Skeletal muscle tissue (tissue), 4 donors: Measurements from ENCODE around the gene KDELR3. TPM values are rescaled to one million over a fixed set of nuclear protein-coding genes. Genes with fewer than 3 reads are reported as not detected.

Experiments
- H3K27ac ChIP-seq: one replicate; pipeline ENCODE4 v1.7.0; 2013; ENCODE audit warnings: mild to moderate bottlenecking, low read depth, low read length, inconsistent platforms
- H3K27me3 ChIP-seq, 3 donors: one replicate each; pipeline ENCODE4 v1.7.0; 2013; ENCODE audit warnings: low read length in 3 of 3; ENCODE audit not compliant: control insufficient read depth in 3 of 3, insufficient read depth in 3 of 3
- H3K36me3 ChIP-seq, 3 donors: one replicate each; pipeline ENCODE4 v1.7.0; 2013; ENCODE audit warnings: low read length in 3 of 3; ENCODE audit not compliant: control insufficient read depth in 3 of 3, insufficient read depth in 3 of 3
- H3K4me1 ChIP-seq, 3 donors: one replicate each; pipeline ENCODE4 v1.7.0; 2013; ENCODE audit warnings: low read length in 3 of 3, mild to moderate bottlenecking in 3 of 3; ENCODE audit not compliant: control insufficient read depth in 3 of 3, insufficient read depth in 3 of 3
- H3K4me3 ChIP-seq, 3 donors: one replicate each; pipeline ENCODE4 v1.7.0; 2013; ENCODE audit warnings: low read length in 3 of 3
- H3K9ac ChIP-seq, 3 donors: one replicate each; pipeline ENCODE4 v1.7.0; 2013; ENCODE audit warnings: low read length in 3 of 3, mild to moderate bottlenecking in 3 of 3, moderate library complexity in 2 of 3, low read depth in 1 of 3
- H3K9me3 ChIP-seq, 3 donors: one replicate each; pipeline ENCODE4 v1.7.0; 2013; ENCODE audit warnings: low read length in 3 of 3; ENCODE audit not compliant: control insufficient read depth in 3 of 3
- total RNA-seq: library from RNA; depleted of rRNA; stranded (reverse); fragments of >200 nt; gene quantifications from one replicate; pipeline ENCODE4 v1.2.3, GENCODE V29; 2014
- donor health status: Osteomylitis.

KDELR3 gene
- total RNA-seq, 1 donor from 2014 or later: 32.9 TPM

DNA sequence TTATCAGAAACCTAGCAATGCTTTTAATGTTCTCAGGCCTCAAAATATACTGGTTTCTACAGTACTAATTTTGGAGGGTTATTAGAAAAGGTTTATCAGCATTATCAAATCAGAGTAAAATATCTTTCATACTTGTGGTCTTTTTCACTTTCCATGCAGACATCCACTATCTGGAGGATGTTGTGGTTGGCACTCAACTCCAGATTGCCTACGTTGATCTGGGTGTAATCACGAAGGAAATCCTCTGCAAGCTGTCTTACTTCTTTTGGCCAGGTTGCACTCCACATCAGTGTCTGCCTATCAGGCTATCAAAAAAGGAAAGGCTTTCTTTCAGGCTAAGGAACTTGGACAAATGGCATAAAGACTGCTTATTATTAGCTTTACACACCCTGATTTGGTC is 26.6 kb downstream of the KDELR3 start:
- H3K27ac ChIP-seq: no peak overlapping the region
- H3K27me3 ChIP-seq: no peaks in the 10 kb centered on the region
- no peak overlapping the region for H3K9ac ChIP-seq
- peaks cover 87 to 94% (median 94%) of the 10 kb centered on the region in 3 donors for H3K36me3 ChIP-seq
- no peaks in the 10 kb centered on the region for H3K9me3 ChIP-seq
- no peak overlapping the region for H3K4me3 ChIP-seq
- H3K4me1 ChIP-seq: peaks cover 3 to 10% (median 5%) of the 10 kb centered on the region in 3 donors

DNA sequence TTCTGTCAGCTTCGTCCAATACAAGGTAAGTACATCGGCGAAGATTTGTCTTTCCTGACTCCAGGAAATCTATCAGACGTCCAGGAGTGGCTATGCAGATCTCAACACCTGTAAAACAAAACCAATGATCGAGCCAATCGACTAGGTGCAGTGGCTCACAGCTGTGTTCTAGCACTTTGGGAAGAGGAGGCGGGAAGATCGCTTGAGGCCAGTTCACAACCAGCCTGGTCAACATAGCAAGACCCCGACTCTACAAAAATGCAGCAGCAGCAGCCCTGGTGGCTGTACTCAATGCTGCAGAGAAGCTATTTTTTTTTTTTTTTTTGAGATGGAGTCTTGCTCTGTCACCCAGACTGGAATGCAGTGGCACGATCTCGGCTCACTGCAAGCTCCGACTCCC is 27.0 kb downstream of the KDELR3 start:
- H3K36me3 ChIP-seq: peaks cover 85 to 94% (median 94%) of the 10 kb centered on the region in 3 donors
- H3K4me1 ChIP-seq: peaks cover 3 to 10% (median 5%) of the 10 kb centered on the region in 3 donors
- H3K27ac ChIP-seq: no peak overlapping the region
- no peak overlapping the region for H3K9ac ChIP-seq
- no peaks in the 10 kb centered on the region for H3K27me3 ChIP-seq
- H3K9me3 ChIP-seq: no peaks in the 10 kb centered on the region
- no peak overlapping the region for H3K4me3 ChIP-seq

DNA sequence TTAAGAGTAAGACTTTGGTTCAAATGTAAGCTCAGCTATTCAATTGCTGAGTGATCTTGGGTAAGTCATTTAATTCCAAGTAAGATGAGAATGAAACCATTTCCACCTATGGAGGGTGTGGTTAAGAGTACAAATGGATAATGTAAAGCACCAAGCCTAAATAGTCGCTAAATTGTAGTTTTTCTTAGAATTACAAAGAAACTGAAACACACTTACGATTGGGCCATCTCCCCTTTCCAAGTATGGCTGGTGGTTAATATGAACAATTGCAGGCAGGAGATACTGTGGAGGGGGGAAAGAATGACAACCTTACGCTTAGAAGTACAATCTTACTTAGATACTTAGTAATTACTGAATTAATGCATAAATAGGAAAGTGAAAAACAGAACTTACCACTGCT is 30.0 kb downstream of the KDELR3 start:
- Histone ChIP-seq H3K9me3 (no peaks in the 10 kb centered on the region), H3K27ac (no peak overlapping the region), H3K36me3 (peaks cover 68 to 83% (median 72%) of the 10 kb centered on the region in 3 donors), H3K27me3 (no peaks in the 10 kb centered on the region), H3K4me1 (peaks cover 5 to 13% (median 11%) of the 10 kb centered on the region in 3 donors), H3K4me3 (no peak overlapping the region), H3K9ac (no peak overlapping the region)

DNA sequence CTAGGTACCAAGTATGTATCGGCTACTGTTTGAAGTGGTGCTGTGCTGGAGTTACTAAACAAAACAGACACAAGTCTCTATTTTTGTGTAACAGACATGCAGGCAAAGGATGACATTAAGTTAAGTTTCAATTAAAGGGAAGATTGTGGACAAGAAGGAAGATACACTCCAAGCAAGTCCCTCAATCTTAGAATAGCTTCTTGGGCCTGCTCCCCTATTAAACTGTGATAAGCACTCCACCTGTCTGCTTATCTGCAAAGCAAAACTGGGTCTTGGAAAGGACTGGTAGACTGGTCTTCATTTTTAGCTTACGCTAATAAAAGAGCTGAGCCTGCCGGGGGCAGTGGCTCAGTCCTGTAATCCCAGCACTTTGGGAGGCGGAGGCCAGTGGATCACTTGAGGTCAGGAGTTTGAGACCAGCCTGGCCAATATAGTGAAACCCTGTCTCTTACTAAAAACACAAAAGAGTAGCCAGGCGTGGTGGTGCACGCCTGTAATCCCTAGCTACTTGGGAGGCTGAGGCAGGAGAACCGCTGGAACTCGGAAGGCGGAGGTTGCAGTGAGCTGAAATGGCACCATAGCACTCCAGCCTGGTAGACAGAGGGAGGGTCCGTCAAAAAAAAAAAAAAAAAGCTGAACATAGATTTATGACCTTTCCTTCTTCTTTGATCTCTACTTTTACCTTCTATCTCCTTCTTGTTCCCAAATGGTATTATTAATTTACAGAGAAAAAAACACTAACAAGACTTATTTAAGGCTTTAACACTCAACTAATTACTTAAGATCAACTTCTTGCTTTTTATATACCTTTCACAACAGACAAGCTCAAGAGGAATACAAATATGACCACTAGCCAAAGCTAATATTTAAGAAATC is 34.1 kb downstream of the KDELR3 start:
- peak overlapping the region in 1 of 3 donors; percentile 8 for H3K4me3 ChIP-seq
- peaks cover 21 to 39% (median 29%) of the 10 kb centered on the region in 3 donors for H3K4me1 ChIP-seq
- no peak overlapping the region for H3K27ac ChIP-seq
- H3K27me3 ChIP-seq: no peaks in the 10 kb centered on the region
- no peaks in the 10 kb centered on the region for H3K9me3 ChIP-seq
- no peak overlapping the region for H3K9ac ChIP-seq
- peaks cover 36 to 48% (median 38%) of the 10 kb centered on the region in 3 donors for H3K36me3 ChIP-seq

DNA sequence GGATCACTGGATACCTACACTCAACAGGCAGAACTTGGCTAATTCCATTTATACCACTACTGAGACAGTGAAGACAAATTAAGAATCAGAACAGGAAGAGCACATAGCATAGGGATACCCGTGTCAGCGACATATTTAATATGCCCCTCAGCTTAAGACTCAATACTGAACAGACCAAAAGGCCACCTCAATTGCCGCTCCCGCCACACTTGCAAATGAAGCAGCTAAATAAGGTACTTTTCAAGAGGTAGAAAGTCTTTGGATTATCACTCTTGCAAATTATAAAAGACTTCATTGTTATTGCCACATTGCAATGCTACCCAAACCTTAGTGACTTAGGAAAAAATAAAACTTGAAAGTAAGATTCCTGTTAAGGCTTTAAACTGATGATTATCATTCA is 35.1 kb downstream of the KDELR3 start:
- peak overlapping the region in 2 of 3 donors; percentile 94 to 97 for H3K4me3 ChIP-seq
- peak overlapping the region in 2 of 3 donors; percentile 35 to 100 for H3K9ac ChIP-seq

DNA sequence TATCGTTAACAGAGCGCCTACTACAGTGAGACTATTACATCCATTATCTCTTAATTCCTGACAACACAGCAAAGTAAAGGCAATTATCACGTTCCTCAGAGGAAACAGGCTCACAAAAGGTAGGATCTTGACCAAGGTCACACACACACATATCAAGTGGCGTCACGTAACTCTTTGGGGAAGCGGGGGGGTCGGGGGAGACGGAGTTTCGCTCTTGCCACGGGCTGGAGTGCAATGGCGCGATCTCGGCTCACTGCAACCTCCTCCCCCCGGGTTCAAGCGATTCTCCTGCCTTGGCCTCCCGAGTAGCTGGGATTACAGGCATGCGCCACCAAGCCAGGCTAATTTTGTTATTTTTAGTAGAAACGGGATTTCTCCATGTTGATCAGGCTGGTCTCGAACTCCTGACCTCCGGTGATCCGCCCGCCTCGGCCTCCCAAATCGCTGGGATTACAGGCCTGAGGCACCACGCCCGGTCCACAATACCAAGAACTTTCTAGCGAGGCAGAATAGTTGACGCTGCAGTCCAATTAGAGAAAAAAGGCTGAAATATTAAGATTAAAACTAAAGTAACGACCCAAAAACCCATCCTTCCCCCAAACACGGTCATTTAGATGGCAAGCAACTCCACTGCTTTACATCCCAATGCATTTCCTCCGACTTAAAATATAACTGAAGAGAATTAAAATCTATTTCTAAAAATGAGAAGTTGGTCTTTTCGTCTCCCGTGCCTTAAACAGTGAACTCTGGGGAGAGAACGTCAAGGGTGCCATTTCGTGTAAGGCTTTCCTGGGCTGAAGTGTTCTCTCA is 37.0 kb downstream of the KDELR3 start:
- Histone ChIP-seq H3K27me3 (no peaks in the 10 kb centered on the region), H3K9ac (peak overlapping the region; percentile 99 to 100 (median 100)), H3K9me3 (no peaks in the 10 kb centered on the region), H3K27ac (peak overlapping the region; percentile 100), H3K36me3 (peaks cover 9 to 19% (median 11%) of the 10 kb centered on the region in 3 donors), H3K4me3 (peak overlapping the region; percentile 94 to 97 (median 95)), H3K4me1 (peaks cover 21 to 42% (median 29%) of the 10 kb centered on the region in 3 donors)

More for the DNA sequence above, 35.1 kb downstream of the KDELR3 start:
- H3K36me3 ChIP-seq: peaks cover 27 to 38% (median 28%) of the 10 kb centered on the region in 3 donors
- H3K27ac ChIP-seq: no peak overlapping the region
- H3K9me3 ChIP-seq: no peaks in the 10 kb centered on the region
- H3K27me3 ChIP-seq: no peaks in the 10 kb centered on the region
- peaks cover 21 to 42% (median 29%) of the 10 kb centered on the region in 3 donors for H3K4me1 ChIP-seq

DNA sequence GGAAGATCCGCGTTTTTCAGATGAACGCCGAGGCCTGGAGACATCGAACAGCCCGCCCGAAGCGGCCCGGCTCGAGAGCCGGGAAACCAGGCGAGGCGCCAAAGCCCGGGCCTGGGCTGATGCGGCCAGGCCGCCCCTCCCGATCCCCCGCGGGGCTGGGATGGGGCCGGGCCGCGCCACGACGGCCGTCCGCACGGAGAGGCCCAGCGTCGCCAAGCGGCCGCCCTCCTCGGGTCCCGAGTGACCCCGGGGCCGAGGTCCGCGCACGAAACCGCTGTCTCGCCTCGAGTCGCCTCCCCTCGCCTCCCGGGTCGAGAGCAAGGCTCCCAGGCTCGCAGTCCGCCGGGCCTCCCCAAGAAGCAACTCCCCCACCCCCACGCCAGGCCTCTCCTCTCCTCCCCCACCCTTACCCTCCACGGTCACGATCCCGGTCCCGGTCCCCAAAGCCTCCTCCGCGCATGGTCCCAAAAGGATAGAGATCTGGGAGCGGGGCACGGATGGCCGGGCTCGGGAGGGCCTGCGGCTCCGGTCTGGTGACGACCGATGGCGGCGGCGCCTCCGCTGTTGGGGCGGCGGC is 37.7 kb downstream of the KDELR3 start:
- Histone ChIP-seq H3K27me3 (no peaks in the 10 kb centered on the region), H3K9me3 (no peaks in the 10 kb centered on the region), H3K9ac (peak overlapping the region; percentile 99 to 100 (median 100)), H3K4me3 (peak overlapping the region; percentile 94 to 97 (median 95)), H3K27ac (peak overlapping the region; percentile 100), H3K36me3 (peaks cover 4 to 14% (median 8%) of the 10 kb centered on the region in 3 donors), H3K4me1 (peaks cover 21 to 42% (median 29%) of the 10 kb centered on the region in 3 donors)

DNA sequence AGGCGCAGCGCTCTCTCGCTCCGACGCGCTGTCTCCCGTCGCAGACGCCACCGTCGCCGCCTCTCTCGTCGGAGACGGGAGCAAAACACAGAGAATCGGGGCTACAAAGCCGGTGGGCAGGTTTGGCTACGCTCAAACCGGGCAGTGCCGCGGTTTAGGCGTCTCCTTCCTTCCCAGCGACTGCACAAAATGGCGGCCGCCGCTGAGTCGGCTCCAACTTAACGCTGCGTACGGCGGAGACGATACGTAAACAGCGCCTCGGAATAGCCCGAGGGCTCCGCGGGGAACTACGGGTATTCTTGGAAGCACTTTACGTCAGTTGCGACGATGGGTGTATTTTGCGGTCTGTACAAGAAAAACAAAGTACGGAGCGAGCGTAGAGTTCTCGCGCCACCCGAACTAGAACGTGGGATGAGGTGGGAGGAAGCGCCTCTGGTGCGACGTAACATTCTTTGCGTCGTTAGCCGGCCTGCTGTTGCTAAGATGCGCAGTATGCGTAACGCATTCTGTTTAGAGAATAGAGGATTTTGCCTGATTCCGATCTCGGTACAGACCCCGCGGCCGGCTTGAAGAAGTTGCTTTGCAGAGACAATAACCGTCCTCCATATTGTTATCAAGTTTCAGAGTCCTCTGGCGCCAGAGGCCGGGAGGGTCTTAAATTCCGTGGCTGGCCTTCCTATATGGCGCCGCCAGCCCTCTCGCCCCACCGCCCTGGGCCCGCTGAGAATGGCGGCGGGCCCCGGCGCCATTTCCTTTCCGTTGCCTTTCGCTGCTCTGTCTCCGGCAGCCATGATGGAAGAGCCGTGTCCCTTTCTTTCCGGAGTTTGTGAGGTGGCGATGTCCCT is 38.4 kb downstream of the KDELR3 start, which contains the start of gene DDX17:
Gene DDX17 (minus strand): TSS at position 194 of the 845 bp plus-strand sequence.
- Histone ChIP-seq H3K36me3 (peaks cover 4 to 11% (median 8%) of the 10 kb centered on the region in 3 donors), H3K27ac (peak within 1 kb of the TSS; percentile 100), H3K4me1 (peaks cover 21 to 41% (median 29%) of the 10 kb centered on the region in 3 donors), H3K9me3 (no peaks in the 10 kb centered on the region), H3K9ac (peak within 1 kb of the TSS; percentile 99 to 100 (median 100)), H3K4me3 (peak within 1 kb of the TSS; percentile 94 to 97 (median 95)), H3K27me3 (no peaks in the 10 kb centered on the region)
